ENCODE data around the gene NHP2. TPM values are rescaled to one million over a fixed set of nuclear protein-coding genes. Genes with fewer than 3 reads are reported as not detected.
A peak's percentile ranks its signal among the peaks of the same experiment; 100 is the strongest.

NHP2 gene
- total and polyA plus RNA-seq, 9 of the 15 experiments (the other 6 are each of a cell fraction or from before 2014, with no cell fraction given), result 52.8 to 622 (median 144) TPM

DNA sequence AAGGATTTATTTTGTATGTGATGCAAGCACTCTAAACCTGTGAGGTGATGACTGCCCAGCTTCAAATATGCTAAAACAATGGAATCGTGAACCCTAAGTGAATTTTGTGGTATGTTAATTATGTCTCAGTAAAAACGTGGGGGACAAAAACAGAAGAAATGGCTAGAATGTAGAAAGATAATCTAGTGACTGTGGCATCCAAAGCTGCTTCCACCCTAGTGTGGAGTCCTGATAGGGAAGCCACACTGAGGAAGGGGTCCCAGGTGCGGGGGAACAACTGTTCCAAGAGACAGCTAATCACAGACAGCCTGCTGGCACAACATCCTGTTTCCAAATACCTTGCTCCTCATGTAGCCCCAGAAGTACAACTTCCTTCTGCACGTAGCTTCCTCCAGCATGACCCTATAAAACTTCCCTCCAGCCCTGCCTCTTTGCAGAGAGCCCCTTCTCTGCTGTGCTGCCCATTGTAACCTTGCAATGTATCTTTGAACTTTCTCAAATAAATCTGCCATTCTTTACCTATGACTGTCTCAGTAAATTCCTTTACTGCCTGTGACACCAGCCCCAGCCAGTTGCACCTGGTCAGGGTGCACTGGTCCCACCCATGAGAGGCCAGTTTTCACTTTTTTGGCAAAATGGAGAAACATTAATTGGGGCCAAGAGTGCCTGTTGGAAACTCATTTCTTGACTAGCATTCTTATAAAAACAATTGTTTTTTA lies 28.6 kb upstream of the NHP2 start (continued):
- TF ChIP-seq, protein P1, sequence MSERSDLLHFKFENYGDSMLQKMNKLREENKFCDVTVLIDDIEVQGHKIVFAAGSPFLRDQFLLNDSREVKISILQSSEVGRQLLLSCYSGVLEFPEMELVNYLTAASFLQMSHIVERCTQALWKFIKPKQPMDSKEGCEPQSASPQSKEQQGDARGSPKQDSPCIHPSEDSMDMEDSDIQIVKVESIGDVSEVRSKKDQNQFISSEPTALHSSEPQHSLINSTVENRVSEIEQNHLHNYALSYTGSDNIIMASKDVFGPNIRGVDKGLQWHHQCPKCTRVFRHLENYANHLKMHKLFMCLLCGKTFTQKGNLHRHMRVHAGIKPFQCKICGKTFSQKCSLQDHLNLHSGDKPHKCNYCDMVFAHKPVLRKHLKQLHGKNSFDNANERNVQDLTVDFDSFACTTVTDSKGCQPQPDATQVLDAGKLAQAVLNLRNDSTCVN (CRISPR knock-in tag; IDR thresholded peaks at IDR 0.05), result no peak
- no peak for TF ChIP-seq TCFL5 (CRISPR knock-in tag; conservative IDR thresholded peaks at IDR 0.05)
- TF ChIP-seq, protein P2, sequence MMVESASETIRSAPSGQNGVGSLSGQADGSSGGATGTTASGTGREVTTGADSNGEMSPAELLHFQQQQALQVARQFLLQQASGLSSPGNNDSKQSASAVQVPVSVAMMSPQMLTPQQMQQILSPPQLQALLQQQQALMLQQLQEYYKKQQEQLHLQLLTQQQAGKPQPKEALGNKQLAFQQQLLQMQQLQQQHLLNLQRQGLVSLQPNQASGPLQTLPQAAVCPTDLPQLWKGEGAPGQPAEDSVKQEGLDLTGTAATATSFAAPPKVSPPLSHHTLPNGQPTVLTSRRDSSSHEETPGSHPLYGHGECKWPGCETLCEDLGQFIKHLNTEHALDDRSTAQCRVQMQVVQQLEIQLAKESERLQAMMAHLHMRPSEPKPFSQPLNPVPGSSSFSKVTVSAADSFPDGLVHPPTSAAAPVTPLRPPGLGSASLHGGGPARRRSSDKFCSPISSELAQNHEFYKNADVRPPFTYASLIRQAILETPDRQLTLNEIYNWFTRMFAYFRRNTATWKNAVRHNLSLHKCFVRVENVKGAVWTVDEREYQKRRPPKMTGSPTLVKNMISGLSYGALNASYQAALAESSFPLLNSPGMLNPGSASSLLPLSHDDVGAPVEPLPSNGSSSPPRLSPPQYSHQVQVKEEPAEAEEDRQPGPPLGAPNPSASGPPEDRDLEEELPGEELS (CRISPR knock-in tag; IDR thresholded peaks at IDR 0.05; ENCODE audit: borderline replicate concordance), result no peak
- TF ChIP-seq ZNF140 (CRISPR knock-in tag; IDR thresholded peaks at IDR 0.05), result no peak
- no peak for TF ChIP-seq FOXJ3 (CRISPR knock-in tag; IDR thresholded peaks at IDR 0.05)
- TF ChIP-seq, protein P3, sequence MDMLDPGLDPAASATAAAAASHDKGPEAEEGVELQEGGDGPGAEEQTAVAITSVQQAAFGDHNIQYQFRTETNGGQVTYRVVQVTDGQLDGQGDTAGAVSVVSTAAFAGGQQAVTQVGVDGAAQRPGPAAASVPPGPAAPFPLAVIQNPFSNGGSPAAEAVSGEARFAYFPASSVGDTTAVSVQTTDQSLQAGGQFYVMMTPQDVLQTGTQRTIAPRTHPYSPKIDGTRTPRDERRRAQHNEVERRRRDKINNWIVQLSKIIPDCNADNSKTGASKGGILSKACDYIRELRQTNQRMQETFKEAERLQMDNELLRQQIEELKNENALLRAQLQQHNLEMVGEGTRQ (CRISPR knock-in tag; IDR thresholded peaks at IDR 0.05), result no peak
- TF ChIP-seq, protein P4, sequence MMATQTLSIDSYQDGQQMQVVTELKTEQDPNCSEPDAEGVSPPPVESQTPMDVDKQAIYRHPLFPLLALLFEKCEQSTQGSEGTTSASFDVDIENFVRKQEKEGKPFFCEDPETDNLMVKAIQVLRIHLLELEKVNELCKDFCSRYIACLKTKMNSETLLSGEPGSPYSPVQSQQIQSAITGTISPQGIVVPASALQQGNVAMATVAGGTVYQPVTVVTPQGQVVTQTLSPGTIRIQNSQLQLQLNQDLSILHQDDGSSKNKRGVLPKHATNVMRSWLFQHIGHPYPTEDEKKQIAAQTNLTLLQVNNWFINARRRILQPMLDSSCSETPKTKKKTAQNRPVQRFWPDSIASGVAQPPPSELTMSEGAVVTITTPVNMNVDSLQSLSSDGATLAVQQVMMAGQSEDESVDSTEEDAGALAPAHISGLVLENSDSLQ (IDR thresholded peaks at IDR 0.05), result no peak
- TF ChIP-seq ETV5 (CRISPR knock-in tag; IDR thresholded peaks at IDR 0.05; ENCODE audit: low read depth), result peak; percentile 79
- TF ChIP-seq, protein P5, sequence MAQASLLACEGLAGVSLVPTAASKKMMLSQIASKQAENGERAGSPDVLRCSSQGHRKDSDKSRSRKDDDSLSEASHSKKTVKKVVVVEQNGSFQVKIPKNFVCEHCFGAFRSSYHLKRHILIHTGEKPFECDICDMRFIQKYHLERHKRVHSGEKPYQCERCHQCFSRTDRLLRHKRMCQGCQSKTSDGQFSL (CRISPR knock-in tag; IDR thresholded peaks at IDR 0.05), result no peak
- TF ChIP-seq, protein P5 (tag; IDR thresholded peaks at IDR 0.05), result no peak
- no peak for TF ChIP-seq GABPB1 (CRISPR knock-in tag; IDR thresholded peaks at IDR 0.05)
- TF ChIP-seq MCM2 (IDR thresholded peaks at IDR 0.05; ENCODE audit: low read depth), result no peak
- TF ChIP-seq ILF3 (IDR thresholded peaks at IDR 0.05; ENCODE audit: borderline replicate concordance), result no peak
- peak in 1 of 2 experiments; percentile 84; a peak in 2 of 4 replicates for TF ChIP-seq ARNT (IDR thresholded peaks at IDR 0.05)
- no peak for TF ChIP-seq ZNF445 (CRISPR knock-in tag; IDR thresholded peaks at IDR 0.05; ENCODE audit: low read depth)
- 0 out of 2 replicates have a peak, but pooled peaks have one; percentile 10 for TF ChIP-seq ETV1 (tag; conservative IDR thresholded peaks at IDR 0.05; ENCODE audit: low read depth)
- no peak for TF ChIP-seq C11orf30 (IDR thresholded peaks at IDR 0.05; ENCODE audit: low read depth)
- peak; percentile 92 for TF ChIP-seq CBFA2T3 (IDR thresholded peaks at IDR 0.05)
- peak in 1 of 2 experiments; percentile 31; a peak in 1 of 4 replicates for TF ChIP-seq HDAC1 (IDR thresholded peaks at IDR 0.05)
- TF ChIP-seq ZBTB7A (IDR thresholded peaks at IDR 0.05; ENCODE audit: borderline replicate concordance, control insufficient read depth, low read depth, low read length), result peak; percentile 81; the same call in 1 of the 2 replicates
- TF ChIP-seq ZNF24 (IDR thresholded peaks at IDR 0.05), result no peak
- TF ChIP-seq MBD2 (IDR thresholded peaks at IDR 0.05; ENCODE audit: borderline replicate concordance, low read depth), result no peak

Data from K562 (cell line).